ENCODE results near the gene CEP120.

- TF ChIP-seq CTCF (IDR thresholded peaks at IDR 0.05) (no peak), POLR2A (IDR thresholded peaks at IDR 0.05) (no peak)
Measured at GRCh38 chr5:123421773-123422172, 1.4 kb downstream of the CEP120 start.
